ENCODE measurements around the gene TSNAXIP1. TPM values are rescaled to one million over a fixed set of nuclear protein-coding genes. Genes with fewer than 3 reads are reported as not detected.

Gene TSNAXIP1
- total and polyA plus RNA-seq, 10 of the 15 experiments (the other 5 are each of a cell fraction or from before 2014, with no cell fraction given): 0.09 to 0.63 (median 0.37) TPM; not detected in 1

DNA sequence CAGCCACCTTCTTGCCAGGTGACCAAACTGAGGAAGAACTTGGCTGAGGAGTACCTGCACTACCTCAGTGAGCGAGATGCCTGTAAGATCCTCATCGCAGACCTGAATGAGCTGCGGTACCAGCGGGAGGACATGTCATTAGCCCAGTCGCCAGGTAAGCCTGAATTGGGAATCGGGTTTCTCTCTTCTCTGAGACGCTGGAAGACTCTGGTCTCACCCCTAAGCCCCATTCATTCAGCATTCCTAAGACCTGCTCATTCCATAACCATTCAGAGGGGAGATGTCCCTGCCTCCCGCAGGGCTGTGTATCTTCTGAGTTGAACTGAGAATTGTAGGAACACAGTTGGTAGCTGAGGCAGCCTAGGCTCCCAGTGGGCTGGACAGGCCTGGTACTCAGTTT lies 18.4 kb downstream of the TSNAXIP1 start (continued):
- TF ChIP-seq NRF1 (conservative IDR thresholded peaks at IDR 0.05; ENCODE audit: low read depth, low read length) (no peak), HDAC6 (IDR thresholded peaks at IDR 0.05; ENCODE audit: unreplicated experiment) (no peak)
- TF ChIP-seq, protein P1, sequence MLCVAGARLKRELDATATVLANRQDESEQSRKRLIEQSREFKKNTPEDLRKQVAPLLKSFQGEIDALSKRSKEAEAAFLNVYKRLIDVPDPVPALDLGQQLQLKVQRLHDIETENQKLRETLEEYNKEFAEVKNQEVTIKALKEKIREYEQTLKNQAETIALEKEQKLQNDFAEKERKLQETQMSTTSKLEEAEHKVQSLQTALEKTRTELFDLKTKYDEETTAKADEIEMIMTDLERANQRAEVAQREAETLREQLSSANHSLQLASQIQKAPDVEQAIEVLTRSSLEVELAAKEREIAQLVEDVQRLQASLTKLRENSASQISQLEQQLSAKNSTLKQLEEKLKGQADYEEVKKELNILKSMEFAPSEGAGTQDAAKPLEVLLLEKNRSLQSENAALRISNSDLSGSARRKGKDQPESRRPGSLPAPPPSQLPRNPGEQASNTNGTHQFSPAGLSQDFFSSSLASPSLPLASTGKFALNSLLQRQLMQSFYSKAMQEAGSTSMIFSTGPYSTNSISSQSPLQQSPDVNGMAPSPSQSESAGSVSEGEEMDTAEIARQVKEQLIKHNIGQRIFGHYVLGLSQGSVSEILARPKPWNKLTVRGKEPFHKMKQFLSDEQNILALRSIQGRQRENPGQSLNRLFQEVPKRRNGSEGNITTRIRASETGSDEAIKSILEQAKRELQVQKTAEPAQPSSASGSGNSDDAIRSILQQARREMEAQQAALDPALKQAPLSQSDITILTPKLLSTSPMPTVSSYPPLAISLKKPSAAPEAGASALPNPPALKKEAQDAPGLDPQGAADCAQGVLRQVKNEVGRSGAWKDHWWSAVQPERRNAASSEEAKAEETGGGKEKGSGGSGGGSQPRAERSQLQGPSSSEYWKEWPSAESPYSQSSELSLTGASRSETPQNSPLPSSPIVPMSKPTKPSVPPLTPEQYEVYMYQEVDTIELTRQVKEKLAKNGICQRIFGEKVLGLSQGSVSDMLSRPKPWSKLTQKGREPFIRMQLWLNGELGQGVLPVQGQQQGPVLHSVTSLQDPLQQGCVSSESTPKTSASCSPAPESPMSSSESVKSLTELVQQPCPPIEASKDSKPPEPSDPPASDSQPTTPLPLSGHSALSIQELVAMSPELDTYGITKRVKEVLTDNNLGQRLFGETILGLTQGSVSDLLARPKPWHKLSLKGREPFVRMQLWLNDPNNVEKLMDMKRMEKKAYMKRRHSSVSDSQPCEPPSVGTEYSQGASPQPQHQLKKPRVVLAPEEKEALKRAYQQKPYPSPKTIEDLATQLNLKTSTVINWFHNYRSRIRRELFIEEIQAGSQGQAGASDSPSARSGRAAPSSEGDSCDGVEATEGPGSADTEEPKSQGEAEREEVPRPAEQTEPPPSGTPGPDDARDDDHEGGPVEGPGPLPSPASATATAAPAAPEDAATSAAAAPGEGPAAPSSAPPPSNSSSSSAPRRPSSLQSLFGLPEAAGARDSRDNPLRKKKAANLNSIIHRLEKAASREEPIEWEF (IDR thresholded peaks at IDR 0.05; ENCODE audit: insufficient replicate concordance, low read depth, low read length): no peak
- TF ChIP-seq, protein P2, sequence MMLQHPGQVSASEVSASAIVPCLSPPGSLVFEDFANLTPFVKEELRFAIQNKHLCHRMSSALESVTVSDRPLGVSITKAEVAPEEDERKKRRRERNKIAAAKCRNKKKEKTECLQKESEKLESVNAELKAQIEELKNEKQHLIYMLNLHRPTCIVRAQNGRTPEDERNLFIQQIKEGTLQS (IDR thresholded peaks at IDR 0.05; ENCODE audit: borderline replicate concordance, extremely low read depth, low read depth, low read length): no peak

DNA sequence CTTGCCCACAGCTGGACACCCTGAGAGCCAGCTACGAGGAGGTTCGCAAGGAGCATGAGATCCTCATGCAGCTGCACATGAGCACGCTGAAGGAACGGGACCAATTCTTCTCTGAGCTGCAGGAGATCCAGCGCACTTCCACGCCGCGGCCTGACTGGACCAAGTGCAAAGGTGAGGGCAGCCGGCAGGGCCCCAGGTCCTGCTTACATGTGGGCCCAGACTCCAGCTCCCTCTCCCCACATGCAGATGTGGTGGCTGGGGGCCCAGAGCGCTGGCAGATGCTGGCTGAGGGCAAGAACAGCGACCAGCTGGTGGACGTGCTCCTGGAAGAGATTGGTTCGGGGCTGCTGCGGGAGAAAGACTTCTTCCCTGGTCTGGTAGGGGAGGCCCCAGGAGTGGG lies 19.2 kb downstream of the TSNAXIP1 start:
- no peak for FAIRE-seq
- ChIA-PET RAD21 (ENCODE audit: unreplicated experiment) (no interaction called here), SMC1A (ENCODE audit: uncharacterized antibody, unreplicated experiment) (no interaction called here)
- TF ChIP-seq, protein P3, sequence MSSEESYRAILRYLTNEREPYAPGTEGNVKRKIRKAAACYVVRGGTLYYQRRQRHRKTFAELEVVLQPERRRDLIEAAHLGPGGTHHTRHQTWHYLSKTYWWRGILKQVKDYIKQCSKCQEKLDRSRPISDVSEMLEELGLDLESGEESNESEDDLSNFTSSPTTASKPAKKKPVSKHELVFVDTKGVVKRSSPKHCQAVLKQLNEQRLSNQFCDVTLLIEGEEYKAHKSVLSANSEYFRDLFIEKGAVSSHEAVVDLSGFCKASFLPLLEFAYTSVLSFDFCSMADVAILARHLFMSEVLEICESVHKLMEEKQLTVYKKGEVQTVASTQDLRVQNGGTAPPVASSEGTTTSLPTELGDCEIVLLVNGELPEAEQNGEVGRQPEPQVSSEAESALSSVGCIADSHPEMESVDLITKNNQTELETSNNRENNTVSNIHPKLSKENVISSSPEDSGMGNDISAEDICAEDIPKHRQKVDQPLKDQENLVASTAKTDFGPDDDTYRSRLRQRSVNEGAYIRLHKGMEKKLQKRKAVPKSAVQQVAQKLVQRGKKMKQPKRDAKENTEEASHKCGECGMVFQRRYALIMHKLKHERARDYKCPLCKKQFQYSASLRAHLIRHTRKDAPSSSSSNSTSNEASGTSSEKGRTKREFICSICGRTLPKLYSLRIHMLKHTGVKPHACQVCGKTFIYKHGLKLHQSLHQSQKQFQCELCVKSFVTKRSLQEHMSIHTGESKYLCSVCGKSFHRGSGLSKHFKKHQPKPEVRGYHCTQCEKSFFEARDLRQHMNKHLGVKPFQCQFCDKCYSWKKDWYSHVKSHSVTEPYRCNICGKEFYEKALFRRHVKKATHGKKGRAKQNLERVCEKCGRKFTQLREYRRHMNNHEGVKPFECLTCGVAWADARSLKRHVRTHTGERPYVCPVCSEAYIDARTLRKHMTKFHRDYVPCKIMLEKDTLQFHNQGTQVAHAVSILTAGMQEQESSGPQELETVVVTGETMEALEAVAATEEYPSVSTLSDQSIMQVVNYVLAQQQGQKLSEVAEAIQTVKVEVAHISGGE (CRISPR knock-in tag; IDR thresholded peaks at IDR 0.05): no peak
- TF ChIP-seq, protein P4, sequence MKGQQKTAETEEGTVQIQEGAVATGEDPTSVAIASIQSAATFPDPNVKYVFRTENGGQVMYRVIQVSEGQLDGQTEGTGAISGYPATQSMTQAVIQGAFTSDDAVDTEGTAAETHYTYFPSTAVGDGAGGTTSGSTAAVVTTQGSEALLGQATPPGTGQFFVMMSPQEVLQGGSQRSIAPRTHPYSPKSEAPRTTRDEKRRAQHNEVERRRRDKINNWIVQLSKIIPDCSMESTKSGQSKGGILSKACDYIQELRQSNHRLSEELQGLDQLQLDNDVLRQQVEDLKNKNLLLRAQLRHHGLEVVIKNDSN (IDR thresholded peaks at IDR 0.05; ENCODE audit: borderline replicate concordance, extremely low read length, insufficient read depth, low read depth, low read length): no peak
- TF ChIP-seq BACH1 (IDR thresholded peaks at IDR 0.05; ENCODE audit: borderline replicate concordance): no peak
- no peak for TF ChIP-seq WRNIP1 (IDR thresholded peaks at IDR 0.05; ENCODE audit: borderline replicate concordance, low read depth, low read length)
- no peak for TF ChIP-seq TBL1XR1 (IDR thresholded peaks at IDR 0.05; ENCODE audit: low read depth, low read length)
- no peak for TF ChIP-seq SPI1 (IDR thresholded peaks at IDR 0.05; ENCODE audit: borderline replicate concordance, insufficient read depth, low read depth, low read length)
- TF ChIP-seq TARDBP (IDR thresholded peaks at IDR 0.05; ENCODE audit: borderline replicate concordance): no peak

More for the DNA sequence above, 19.2 kb downstream of the TSNAXIP1 start:
- WGBS (ENCODE audit: insufficient coverage, insufficient replicate concordance, low lambda C conversion rate, missing lambda C conversion rate): 94% methylated on average over 14 of the region's 14 CpGs
- ChIA-PET POLR2A (no interaction called here), CTCF (interaction anchor here (0.6 to 3.1 kb wide), 2 partner anchors 10 to 16 kb away, joined by 3 to 20 read pairs; no protein-coding TSS in a partner anchor)
- Histone ChIP-seq H3K36me3 (ENCODE audit: control insufficient read depth in 2 of 2, insufficient read depth in 2 of 2, low read length in 1 of 2) (peaks cover 3 to 4% of the 10 kb centered on the region in 2 experiments; a peak in 3 of 4 replicates), H3K4me3 (no peak overlapping the region), H4K20me1 (ENCODE audit: control insufficient read depth, insufficient read depth) (no peaks in the 10 kb centered on the region; the same call in 1 of the 2 replicates), H3K4me2 (ENCODE audit: control insufficient read depth, insufficient read depth) (no peak overlapping the region), H3K9me3 (replicated peaks; ENCODE audit: control insufficient read depth, insufficient read depth, low read length) (no peaks in the 10 kb centered on the region), H3K9ac (ENCODE audit: control insufficient read depth, insufficient read depth, low read length) (no peak overlapping the region), H3K4me1 (ENCODE audit: control insufficient read depth, insufficient read depth, low read length) (no peaks in the 10 kb centered on the region), H3K27ac (ENCODE audit: control insufficient read depth, insufficient read depth) (no peak overlapping the region), H3K27me3 (replicated peaks in 1 of 2; ENCODE audit: control insufficient read depth in 2 of 2, insufficient read depth in 2 of 2, low read length in 1 of 2) (no peaks in the 10 kb centered on the region), H3K79me2 (ENCODE audit: control insufficient read depth, insufficient read depth, low read length) (no peaks in the 10 kb centered on the region), H2AFZ (ENCODE audit: control insufficient read depth, low read depth, low read length) (no peak overlapping the region)
- intact Hi-C loops (cut with micrococcal nuclease; ENCODE audit: unreplicated experiment): no loop called here
- no TSS peak for BruUV-seq (replicated peaks)
- ATAC-seq (no peak), DNase-seq (ENCODE audit: low read depth, low spot score) (no peak)
- in situ Hi-C loops (cut with MboI): no loop called here
